ENCODE measurements around the gene ETV6.

The ETV6 gene

DNA sequence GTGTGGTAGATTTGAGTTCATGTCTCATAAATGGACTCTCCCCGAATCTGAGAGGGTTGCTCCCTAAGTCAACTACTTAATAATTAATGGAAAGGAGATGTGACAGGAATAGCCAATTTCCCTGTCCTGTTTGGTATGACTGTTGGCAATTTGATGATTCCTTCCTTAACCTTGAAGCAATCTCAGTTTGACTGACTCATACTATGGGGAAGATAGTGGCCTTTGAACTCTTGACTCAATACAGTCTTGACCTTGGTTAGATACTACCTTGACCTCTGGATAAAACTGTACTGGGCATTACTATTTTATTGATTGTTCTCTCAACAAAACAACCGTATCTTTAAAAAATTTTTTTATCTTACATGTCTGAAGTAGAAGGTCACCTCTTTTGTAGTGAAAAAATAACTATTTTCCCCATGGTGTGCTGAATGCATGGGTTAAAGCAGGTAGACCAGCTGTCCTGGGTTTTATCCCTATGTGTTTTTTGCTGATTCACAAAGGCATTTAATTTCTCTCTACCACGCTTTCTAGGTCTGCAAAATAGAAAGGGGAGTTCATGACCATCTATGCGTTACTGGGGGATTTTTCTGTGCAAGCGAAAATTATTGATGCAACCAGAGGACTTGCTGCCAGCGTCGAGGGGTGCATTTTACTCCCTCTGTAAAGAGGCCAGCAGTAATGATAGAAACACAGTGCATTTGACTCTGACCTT is 80.1 kb downstream of the ETV6 start:
- in situ Hi-C loops (cut with HindIII; ENCODE audit: low sequenced_read_pairs): no loop called here

DNA sequence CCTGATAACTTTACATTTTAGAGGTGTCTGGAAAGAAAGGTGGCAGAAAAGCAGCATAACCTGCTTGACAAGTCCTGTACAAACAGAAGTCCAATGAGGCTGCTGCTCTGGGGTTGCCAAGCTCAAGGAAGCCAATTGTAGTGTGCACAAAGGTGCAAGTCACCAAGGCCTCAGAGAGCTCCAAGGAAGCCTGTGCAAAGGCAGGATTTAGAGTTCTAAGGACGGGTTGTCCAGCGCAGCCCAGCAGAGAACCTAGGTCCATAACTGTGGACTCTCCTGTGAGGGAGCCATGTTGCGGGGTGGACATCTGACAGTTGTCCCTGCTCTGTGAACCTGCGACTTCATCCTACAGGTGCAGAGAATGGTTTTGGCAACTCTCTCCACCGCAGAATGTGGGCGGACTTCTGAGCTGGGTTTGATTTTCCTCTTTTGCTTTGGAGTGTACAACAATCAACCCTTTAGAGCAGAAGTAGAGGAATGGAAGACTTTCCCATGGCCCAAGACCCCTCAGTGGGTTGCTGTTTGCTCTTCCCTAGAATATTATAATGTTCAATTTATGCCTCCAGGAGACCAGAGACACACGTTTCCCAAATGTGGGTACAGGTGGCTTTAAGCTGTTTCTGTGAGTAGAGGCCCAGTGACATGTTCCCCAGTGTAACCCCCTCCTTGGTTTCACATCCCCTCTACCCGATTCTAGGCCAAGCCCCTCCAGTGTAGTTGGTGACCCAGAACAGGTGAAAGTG is 81.0 kb downstream of the ETV6 start:
- H3K4me3 ChIP-seq (ENCODE audit: low read depth, low read length): no peak overlapping the region
- DNase-seq (ENCODE audit: low read depth): no peak
- TF ChIP-seq, protein P1, sequence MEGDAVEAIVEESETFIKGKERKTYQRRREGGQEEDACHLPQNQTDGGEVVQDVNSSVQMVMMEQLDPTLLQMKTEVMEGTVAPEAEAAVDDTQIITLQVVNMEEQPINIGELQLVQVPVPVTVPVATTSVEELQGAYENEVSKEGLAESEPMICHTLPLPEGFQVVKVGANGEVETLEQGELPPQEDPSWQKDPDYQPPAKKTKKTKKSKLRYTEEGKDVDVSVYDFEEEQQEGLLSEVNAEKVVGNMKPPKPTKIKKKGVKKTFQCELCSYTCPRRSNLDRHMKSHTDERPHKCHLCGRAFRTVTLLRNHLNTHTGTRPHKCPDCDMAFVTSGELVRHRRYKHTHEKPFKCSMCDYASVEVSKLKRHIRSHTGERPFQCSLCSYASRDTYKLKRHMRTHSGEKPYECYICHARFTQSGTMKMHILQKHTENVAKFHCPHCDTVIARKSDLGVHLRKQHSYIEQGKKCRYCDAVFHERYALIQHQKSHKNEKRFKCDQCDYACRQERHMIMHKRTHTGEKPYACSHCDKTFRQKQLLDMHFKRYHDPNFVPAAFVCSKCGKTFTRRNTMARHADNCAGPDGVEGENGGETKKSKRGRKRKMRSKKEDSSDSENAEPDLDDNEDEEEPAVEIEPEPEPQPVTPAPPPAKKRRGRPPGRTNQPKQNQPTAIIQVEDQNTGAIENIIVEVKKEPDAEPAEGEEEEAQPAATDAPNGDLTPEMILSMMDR (IDR thresholded peaks at IDR 0.05; ENCODE audit: low read depth, low read length, missing control alignments): no peak
- in situ Hi-C loops (cut with HindIII; ENCODE audit: low sequenced_read_pairs): no loop called here

More for the DNA sequence above, 80.1 kb downstream of the ETV6 start:
- TF ChIP-seq, protein P1 (IDR thresholded peaks at IDR 0.05; ENCODE audit: low read depth, low read length, missing control alignments): no peak
- no peak overlapping the region for H3K4me3 ChIP-seq (ENCODE audit: low read depth, low read length)
- DNase-seq (ENCODE audit: low read depth): no peak

DNA sequence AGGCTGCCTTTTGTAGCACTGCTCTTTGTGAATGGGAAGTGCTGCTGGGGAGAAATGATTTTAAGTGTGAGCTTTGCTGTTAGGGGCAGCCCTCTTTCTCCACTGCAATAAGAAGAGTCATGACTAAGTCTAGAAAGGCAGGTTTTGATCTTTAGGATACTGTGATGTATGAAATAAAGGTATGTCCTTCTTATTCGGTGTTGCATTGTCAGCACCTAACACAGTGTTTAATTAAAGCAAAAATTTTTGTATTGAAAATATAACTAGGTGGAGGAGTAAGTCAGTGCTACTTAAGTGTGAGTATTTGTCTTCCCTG is 81.5 kb downstream of the ETV6 start:
- in situ Hi-C loops (cut with HindIII; ENCODE audit: low sequenced_read_pairs): no loop called here
- TF ChIP-seq, protein P1 (IDR thresholded peaks at IDR 0.05; ENCODE audit: low read depth, low read length, missing control alignments): no peak
- DNase-seq (ENCODE audit: low read depth): no peak
- no peak overlapping the region for H3K4me3 ChIP-seq (ENCODE audit: low read depth, low read length)

DNA sequence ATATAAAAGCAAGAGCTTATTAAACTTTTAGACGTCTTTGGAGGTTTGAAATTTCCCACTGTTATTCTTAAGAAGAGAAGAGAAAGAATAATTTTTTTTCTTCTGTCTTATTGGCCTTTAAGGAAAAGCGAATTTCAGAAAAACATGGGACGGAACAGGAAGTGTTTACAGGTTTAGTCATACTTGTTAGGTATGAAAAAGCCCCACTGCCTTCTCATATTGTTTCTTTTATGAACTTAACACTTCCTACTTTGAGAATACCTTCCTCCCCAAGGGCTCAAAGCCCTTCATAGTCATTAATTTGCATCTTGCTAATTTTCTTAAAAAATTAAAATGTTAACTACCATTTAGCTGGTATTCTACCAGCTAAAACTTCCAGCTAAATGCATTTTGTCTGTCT is 82.0 kb downstream of the ETV6 start:
- TF ChIP-seq, protein P1 (IDR thresholded peaks at IDR 0.05; ENCODE audit: low read depth, low read length, missing control alignments): no peak
- DNase-seq (ENCODE audit: low read depth): no peak
- in situ Hi-C loops (cut with HindIII; ENCODE audit: low sequenced_read_pairs): no loop called here
- H3K4me3 ChIP-seq (ENCODE audit: low read depth, low read length): no peak overlapping the region

DNA sequence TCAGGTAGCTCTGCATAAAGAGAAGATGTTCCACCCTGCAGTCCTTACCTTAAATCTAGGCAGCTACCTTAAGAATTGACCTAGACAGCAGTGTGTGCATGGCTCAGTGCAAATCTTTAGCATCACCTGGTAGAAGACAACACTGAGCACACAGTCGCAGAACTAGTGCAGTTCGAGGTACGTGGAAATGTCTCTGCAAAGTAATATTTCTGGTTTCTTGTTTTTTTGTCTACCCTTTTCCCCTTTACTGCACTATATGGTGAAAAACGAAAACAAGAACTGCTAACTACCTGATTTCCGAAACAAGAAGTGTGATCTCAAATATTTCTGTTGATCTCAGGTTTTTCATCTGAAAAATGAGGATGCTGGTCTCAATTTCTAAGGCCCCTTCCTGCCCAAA is 82.5 kb downstream of the ETV6 start:
- TF ChIP-seq, protein P1 (IDR thresholded peaks at IDR 0.05; ENCODE audit: low read depth, low read length, missing control alignments): no peak
- in situ Hi-C loops (cut with HindIII; ENCODE audit: low sequenced_read_pairs): no loop called here
- DNase-seq (ENCODE audit: low read depth): no peak
- no peak overlapping the region for H3K4me3 ChIP-seq (ENCODE audit: low read depth, low read length)

DNA sequence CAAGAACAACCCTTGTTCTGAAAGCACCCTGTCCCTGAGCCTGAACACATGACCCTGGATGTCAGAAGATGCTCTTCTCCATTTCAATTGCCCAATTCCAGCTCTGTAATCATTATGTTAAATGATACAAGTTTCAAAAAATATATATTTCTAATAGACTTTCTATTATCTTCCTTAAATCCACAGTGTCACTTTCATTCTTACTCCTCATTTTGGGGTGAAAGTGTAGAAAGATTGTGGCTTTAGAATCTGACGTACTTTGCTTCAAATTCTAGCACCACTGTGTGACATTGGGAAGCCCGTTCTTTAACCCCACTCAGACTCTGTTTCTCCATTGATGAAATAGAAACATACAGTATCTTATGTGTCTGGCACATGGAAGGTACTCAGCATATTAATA is 83.2 kb downstream of the ETV6 start:
- TF ChIP-seq, protein P1 (IDR thresholded peaks at IDR 0.05; ENCODE audit: low read depth, low read length, missing control alignments): no peak
- in situ Hi-C loops (cut with HindIII; ENCODE audit: low sequenced_read_pairs): no loop called here
- no peak overlapping the region for H3K4me3 ChIP-seq (ENCODE audit: low read depth, low read length)
- no peak for DNase-seq (ENCODE audit: low read depth)

Data from astrocyte of the cerebellum (primary cell).